ENCODE results near the gene GTPBP2.

GRCh38 chr6:43600595-43600994, 28.5 kb downstream of the GTPBP2 start:
- no peak for TF ChIP-seq CTCF (IDR thresholded peaks at IDR 0.05; ENCODE audit: insufficient read depth, low read length)
- no peak for TF ChIP-seq POLR2AphosphoS5 (IDR thresholded peaks at IDR 0.05; ENCODE audit: low read depth)

Measured in HL-60 (cell line).